Limb (tissue), 2 donors: ENCODE measurements around the gene ZNF692.
"Not testable (repeated sequence)": the region's sequence is repeated elsewhere in the genome, so short reads cannot be mapped to it uniquely, and the experiment has no call there.

Source experiments
- DNase-seq, 2 donors: peaks; one replicate each; pipeline ENCODE4 v3.0.0-alpha.2; 2016; ENCODE audit errors: extremely low spot score in 2 of 2

Gene ZNF692

GRCh38 chr1:248849637-248850036, 9.2 kb downstream of the ZNF692 start:
- DNase-seq, result peak in 1 of 2 donors; percentile 7

- DNase-seq, result peak in 1 of 2 donors; percentile 21
Observed at GRCh38 chr1:248849152-248849551, 9.7 kb downstream of the ZNF692 start.

- no peak for DNase-seq
Observed at GRCh38 chr1:248848602-248849001, 10.3 kb downstream of the ZNF692 start.

GRCh38 chr1:248847956-248848561, 10.8 kb downstream of the ZNF692 start:
- peak in 1 of 2 donors; percentile 19 for DNase-seq

GRCh38 chr1:248847181-248847955, 11.5 kb downstream of the ZNF692 start:
- DNase-seq, result no peak

GRCh38 chr1:248844526-248844925, 14.4 kb downstream of the ZNF692 start:
- peak in 1 of 2 donors; percentile 7 for DNase-seq

GRCh38 chr1:248843687-248844086, 15.2 kb downstream of the ZNF692 start:
- no peak for DNase-seq

GRCh38 chr1:248842781-248843331, 16.0 kb downstream of the ZNF692 start:
- no peak for DNase-seq

- DNase-seq, result peak in 1 of 2 donors; percentile 36
Observed at GRCh38 chr1:248841702-248842395, 17.0 kb downstream of the ZNF692 start.

GRCh38 chr1:248840946-248841345, 17.9 kb downstream of the ZNF692 start:
- DNase-seq, result no peak

- DNase-seq, result no peak
Observed at GRCh38 chr1:248839168-248839555, 19.7 kb downstream of the ZNF692 start.

GRCh38 chr1:248838357-248839167, 20.3 kb downstream of the ZNF692 start:
- DNase-seq, result peak; percentile 91 to 93

GRCh38 chr1:248837781-248838356, 21.0 kb downstream of the ZNF692 start, which contains the start of gene ZNF672:
Gene ZNF672 (plus strand): TSS chr1:248838224. CDS start chr1:248847275, 9,051 bp downstream.
- peak; percentile 97 for DNase-seq

GRCh38 chr1:248837045-248837780, 21.7 kb downstream of the ZNF692 start:
- DNase-seq, result peak in 1 of 2 donors; percentile 8

GRCh38 chr1:248834343-248834940, 24.4 kb downstream of the ZNF692 start:
- no peak for DNase-seq

- DNase-seq, result no peak
Observed at GRCh38 chr1:248831842-248832241, 27.0 kb downstream of the ZNF692 start.

- DNase-seq, result not testable (repeated sequence)
Observed at GRCh38 chr1:248830718-248831017, 28.2 kb downstream of the ZNF692 start.

GRCh38 chr1:248828845-248829244, 30.0 kb downstream of the ZNF692 start:
- DNase-seq, result no peak

GRCh38 chr1:248825909-248826760, 32.8 kb downstream of the ZNF692 start, which contains the start of gene SH3BP5L:
Gene SH3BP5L (minus strand): TSS chr1:248825915. CDS start chr1:248824935, 980 bp downstream.
- peak; percentile 94 to 97 for DNase-seq
